ENCODE data around the gene STEAP2.
"Not testable (repeated sequence)": the region's sequence is repeated elsewhere in the genome, so short reads cannot be mapped to it uniquely, and the experiment has no call there.

Gene STEAP2

GRCh38 chr7:90180649-90181048 is 30.9 kb upstream of the STEAP2 start:
- no peak for DNase-seq (ENCODE audit: low read depth, low spot score)
- Histone ChIP-seq H3K9me3 (ENCODE audit: insufficient read depth, low read length) (peaks cover 13% of the 10 kb centered on the region; the same call in 1 of the 2 replicates), H3K4me3 (ENCODE audit: insufficient read length, low read depth) (no peak overlapping the region), H3K9ac (ENCODE audit: insufficient read length, low read depth) (no peak overlapping the region), H3K36me3 (ENCODE audit: insufficient read depth, insufficient read length, low read length) (no peaks in the 10 kb centered on the region), H3K27me3 (ENCODE audit: insufficient read depth, insufficient read length) (no peaks in the 10 kb centered on the region), H3K4me1 (ENCODE audit: insufficient read depth, insufficient read length) (no peaks in the 10 kb centered on the region)
- TF ChIP-seq ZNF274 (IDR thresholded peaks at IDR 0.05; ENCODE audit: low read depth, low read length) (no peak), SUZ12 (IDR thresholded peaks at IDR 0.05; ENCODE audit: extremely low read depth, insufficient read depth, insufficient read length) (no peak), YY1 (IDR thresholded peaks at IDR 0.05; ENCODE audit: insufficient read depth, insufficient read length) (no peak)

GRCh38 chr7:90181485-90181884 is 30.1 kb upstream of the STEAP2 start:
- H3K4me1 ChIP-seq (ENCODE audit: insufficient read depth, insufficient read length), result no peaks in the 10 kb centered on the region
- H3K36me3 ChIP-seq (ENCODE audit: insufficient read depth, insufficient read length, low read length), result no peaks in the 10 kb centered on the region
- TF ChIP-seq YY1 (IDR thresholded peaks at IDR 0.05; ENCODE audit: insufficient read depth, insufficient read length), result no peak
- TF ChIP-seq SUZ12 (IDR thresholded peaks at IDR 0.05; ENCODE audit: extremely low read depth, insufficient read depth, insufficient read length), result no peak
- no peak for TF ChIP-seq ZNF274 (IDR thresholded peaks at IDR 0.05; ENCODE audit: low read depth, low read length)
- peaks cover 5% of the 10 kb centered on the region; the same call in 1 of the 2 replicates for H3K9me3 ChIP-seq (ENCODE audit: insufficient read depth, low read length)
- no peaks in the 10 kb centered on the region for H3K27me3 ChIP-seq (ENCODE audit: insufficient read depth, insufficient read length)
- no peak overlapping the region for H3K9ac ChIP-seq (ENCODE audit: insufficient read length, low read depth)
- no peak for DNase-seq (ENCODE audit: low read depth, low spot score)
- no peak overlapping the region for H3K4me3 ChIP-seq (ENCODE audit: insufficient read length, low read depth)

GRCh38 chr7:90186290-90186689 is 25.2 kb upstream of the STEAP2 start:
- not testable (repeated sequence) for H3K4me3 ChIP-seq (ENCODE audit: insufficient read length, low read depth); H3K36me3 ChIP-seq (ENCODE audit: insufficient read depth, insufficient read length, low read length); H3K4me1 ChIP-seq (ENCODE audit: insufficient read depth, insufficient read length); H3K9ac ChIP-seq (ENCODE audit: insufficient read length, low read depth); H3K27me3 ChIP-seq (ENCODE audit: insufficient read depth, insufficient read length); DNase-seq (ENCODE audit: low read depth, low spot score)
- peaks cover 18% of the 10 kb centered on the region for H3K9me3 ChIP-seq (ENCODE audit: insufficient read depth, low read length)

GRCh38 chr7:90187507-90188050 is 24.0 kb upstream of the STEAP2 start:
- no peaks in the 10 kb centered on the region for H3K27me3 ChIP-seq (ENCODE audit: insufficient read depth, insufficient read length)
- DNase-seq (ENCODE audit: low read depth, low spot score), result no peak
- no peaks in the 10 kb centered on the region for H3K36me3 ChIP-seq (ENCODE audit: insufficient read depth, insufficient read length, low read length)
- H3K4me1 ChIP-seq (ENCODE audit: insufficient read depth, insufficient read length), result no peaks in the 10 kb centered on the region
- TF ChIP-seq ZNF274 (IDR thresholded peaks at IDR 0.05; ENCODE audit: low read depth, low read length) (no peak), SUZ12 (IDR thresholded peaks at IDR 0.05; ENCODE audit: extremely low read depth, insufficient read depth, insufficient read length) (no peak), YY1 (IDR thresholded peaks at IDR 0.05; ENCODE audit: insufficient read depth, insufficient read length) (no peak)
- H3K9me3 ChIP-seq (ENCODE audit: insufficient read depth, low read length), result peaks cover 31% of the 10 kb centered on the region
- no peak overlapping the region for H3K9ac ChIP-seq (ENCODE audit: insufficient read length, low read depth)
- H3K4me3 ChIP-seq (ENCODE audit: insufficient read length, low read depth), result no peak overlapping the region

GRCh38 chr7:90188281-90188680 is 23.3 kb upstream of the STEAP2 start:
- DNase-seq (ENCODE audit: low read depth, low spot score), result no peak
- Histone ChIP-seq H3K4me3 (ENCODE audit: insufficient read length, low read depth) (no peak overlapping the region), H3K36me3 (ENCODE audit: insufficient read depth, insufficient read length, low read length) (no peaks in the 10 kb centered on the region), H3K4me1 (ENCODE audit: insufficient read depth, insufficient read length) (no peaks in the 10 kb centered on the region), H3K9ac (ENCODE audit: insufficient read length, low read depth) (no peak overlapping the region), H3K27me3 (ENCODE audit: insufficient read depth, insufficient read length) (no peaks in the 10 kb centered on the region), H3K9me3 (ENCODE audit: insufficient read depth, low read length) (peaks cover 38% of the 10 kb centered on the region)
- TF ChIP-seq YY1 (IDR thresholded peaks at IDR 0.05; ENCODE audit: insufficient read depth, insufficient read length) (no peak), ZNF274 (IDR thresholded peaks at IDR 0.05; ENCODE audit: low read depth, low read length) (no peak), SUZ12 (IDR thresholded peaks at IDR 0.05; ENCODE audit: extremely low read depth, insufficient read depth, insufficient read length) (no peak)

GRCh38 chr7:90190995-90191394 is 20.5 kb upstream of the STEAP2 start:
- H3K36me3 ChIP-seq (ENCODE audit: insufficient read depth, insufficient read length, low read length), result no peaks in the 10 kb centered on the region
- no peak overlapping the region for H3K9ac ChIP-seq (ENCODE audit: insufficient read length, low read depth)
- H3K9me3 ChIP-seq (ENCODE audit: insufficient read depth, low read length), result peaks cover 42% of the 10 kb centered on the region
- no peaks in the 10 kb centered on the region for H3K27me3 ChIP-seq (ENCODE audit: insufficient read depth, insufficient read length)
- TF ChIP-seq YY1 (IDR thresholded peaks at IDR 0.05; ENCODE audit: insufficient read depth, insufficient read length) (no peak), SUZ12 (IDR thresholded peaks at IDR 0.05; ENCODE audit: extremely low read depth, insufficient read depth, insufficient read length) (no peak), ZNF274 (IDR thresholded peaks at IDR 0.05; ENCODE audit: low read depth, low read length) (no peak)
- no peaks in the 10 kb centered on the region for H3K4me1 ChIP-seq (ENCODE audit: insufficient read depth, insufficient read length)
- H3K4me3 ChIP-seq (ENCODE audit: insufficient read length, low read depth), result no peak overlapping the region
- no peak for DNase-seq (ENCODE audit: low read depth, low spot score)

GRCh38 chr7:90191648-90192047 is 19.9 kb upstream of the STEAP2 start:
- Histone ChIP-seq H3K4me3 (ENCODE audit: insufficient read length, low read depth) (no peak overlapping the region), H3K9me3 (ENCODE audit: insufficient read depth, low read length) (peaks cover 42% of the 10 kb centered on the region), H3K27me3 (ENCODE audit: insufficient read depth, insufficient read length) (no peaks in the 10 kb centered on the region), H3K9ac (ENCODE audit: insufficient read length, low read depth) (no peak overlapping the region), H3K4me1 (ENCODE audit: insufficient read depth, insufficient read length) (no peaks in the 10 kb centered on the region), H3K36me3 (ENCODE audit: insufficient read depth, insufficient read length, low read length) (no peaks in the 10 kb centered on the region)
- TF ChIP-seq SUZ12 (IDR thresholded peaks at IDR 0.05; ENCODE audit: extremely low read depth, insufficient read depth, insufficient read length) (no peak), YY1 (IDR thresholded peaks at IDR 0.05; ENCODE audit: insufficient read depth, insufficient read length) (no peak), ZNF274 (IDR thresholded peaks at IDR 0.05; ENCODE audit: low read depth, low read length) (no peak)
- DNase-seq (ENCODE audit: low read depth, low spot score), result no peak
